ENCODE data around the gene KDM8.

DNA sequence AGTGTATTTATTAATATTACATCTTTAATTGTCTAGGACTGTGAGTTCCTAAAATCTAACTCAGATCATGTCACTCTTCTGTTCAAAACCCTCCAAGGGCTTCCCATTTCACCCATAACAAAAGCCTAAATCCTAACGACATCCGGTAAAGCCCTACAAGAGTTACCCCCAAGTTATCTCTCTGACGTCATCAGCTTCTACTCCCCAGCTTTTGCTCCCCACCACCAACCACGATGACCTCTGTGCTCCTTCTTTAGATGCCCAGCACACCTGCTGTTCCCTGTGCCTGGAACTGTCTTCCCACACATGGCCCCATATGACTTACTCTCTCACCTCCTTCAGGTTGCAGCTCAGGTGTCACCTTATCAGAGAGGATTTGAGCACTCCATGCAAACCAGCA lies 6.3 kb upstream of the KDM8 start:
- TF ChIP-seq, protein P1, sequence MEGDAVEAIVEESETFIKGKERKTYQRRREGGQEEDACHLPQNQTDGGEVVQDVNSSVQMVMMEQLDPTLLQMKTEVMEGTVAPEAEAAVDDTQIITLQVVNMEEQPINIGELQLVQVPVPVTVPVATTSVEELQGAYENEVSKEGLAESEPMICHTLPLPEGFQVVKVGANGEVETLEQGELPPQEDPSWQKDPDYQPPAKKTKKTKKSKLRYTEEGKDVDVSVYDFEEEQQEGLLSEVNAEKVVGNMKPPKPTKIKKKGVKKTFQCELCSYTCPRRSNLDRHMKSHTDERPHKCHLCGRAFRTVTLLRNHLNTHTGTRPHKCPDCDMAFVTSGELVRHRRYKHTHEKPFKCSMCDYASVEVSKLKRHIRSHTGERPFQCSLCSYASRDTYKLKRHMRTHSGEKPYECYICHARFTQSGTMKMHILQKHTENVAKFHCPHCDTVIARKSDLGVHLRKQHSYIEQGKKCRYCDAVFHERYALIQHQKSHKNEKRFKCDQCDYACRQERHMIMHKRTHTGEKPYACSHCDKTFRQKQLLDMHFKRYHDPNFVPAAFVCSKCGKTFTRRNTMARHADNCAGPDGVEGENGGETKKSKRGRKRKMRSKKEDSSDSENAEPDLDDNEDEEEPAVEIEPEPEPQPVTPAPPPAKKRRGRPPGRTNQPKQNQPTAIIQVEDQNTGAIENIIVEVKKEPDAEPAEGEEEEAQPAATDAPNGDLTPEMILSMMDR (conservative IDR thresholded peaks at IDR 0.05; ENCODE audit: low read length): no peak
- TF ChIP-seq EZH2phosphoT487 (IDR thresholded peaks at IDR 0.05; ENCODE audit: borderline replicate concordance): no peak
